H7 (cell line): ENCODE results near the gene SLC35G2. TPM values are rescaled to one million over a fixed set of nuclear protein-coding genes. Genes with fewer than 3 reads are reported as not detected.

ENCODE experiments used
- DNase-seq: peaks from one replicate; pipeline ENCODE4 v3.0.0; 2012
- H3K27me3 ChIP-seq: 2 replicates; pipeline ENCODE4 v1.6.0; 2011; ENCODE audit warnings: mild to moderate bottlenecking, low read length; ENCODE audit not compliant: control insufficient read depth, insufficient read depth
- H3K36me3 ChIP-seq: replicated peaks from 2 replicates; pipeline ENCODE4 v1.5.1; 2011; ENCODE audit warnings: low read length; ENCODE audit not compliant: control insufficient read depth, insufficient read depth
- H3K4me3 ChIP-seq: 2 replicates; pipeline ENCODE4 v1.5.1; 2011; ENCODE audit warnings: low read depth, mild to moderate bottlenecking, control low read depth, low read length, moderate library complexity; ENCODE audit not compliant: insufficient read depth
- total RNA-seq: library from RNA; depleted of rRNA; stranded (reverse); fragments of >200 nt; shearing (Covaris generic); gene quantifications from 2 replicates; pipeline ENCODE4 v1.2.3, GENCODE V29; 2014

SLC35G2 gene
- total RNA-seq, 1 experiment from 2014 or later: 7.2 TPM

- H3K27me3 ChIP-seq: no peaks in the 10 kb centered on the region
- no peak overlapping the region for H3K4me3 ChIP-seq
- H3K36me3 ChIP-seq: no peaks in the 10 kb centered on the region
- no peak for DNase-seq
These were observed 7.2 kb upstream of the SLC35G2 start for GRCh38 chr3:136811701-136812100.

DNA sequence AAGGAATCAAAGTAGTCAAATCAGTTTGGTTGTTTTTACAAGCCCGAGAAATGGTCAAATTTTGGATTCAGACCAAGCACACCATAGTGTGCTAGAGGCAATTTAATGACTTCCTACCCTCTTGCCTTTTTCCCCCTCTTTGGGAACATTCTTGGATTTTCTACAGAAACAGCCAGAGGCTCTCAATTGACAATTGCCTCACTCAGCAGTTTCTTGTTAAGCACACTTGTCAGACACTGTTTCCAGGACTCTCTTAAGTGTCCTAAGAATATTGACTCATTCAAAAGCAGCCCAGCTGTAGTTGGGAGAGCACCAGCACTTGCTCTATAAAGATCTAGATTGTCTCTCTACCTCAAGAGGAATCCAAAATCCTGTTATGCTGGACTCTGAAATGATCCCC is 1.5 kb upstream of the SLC35G2 start:
- H3K36me3 ChIP-seq: no peaks in the 10 kb centered on the region
- H3K4me3 ChIP-seq: no peak overlapping the region
- no peak for DNase-seq
- H3K27me3 ChIP-seq: peaks cover 8% of the 10 kb centered on the region

DNA sequence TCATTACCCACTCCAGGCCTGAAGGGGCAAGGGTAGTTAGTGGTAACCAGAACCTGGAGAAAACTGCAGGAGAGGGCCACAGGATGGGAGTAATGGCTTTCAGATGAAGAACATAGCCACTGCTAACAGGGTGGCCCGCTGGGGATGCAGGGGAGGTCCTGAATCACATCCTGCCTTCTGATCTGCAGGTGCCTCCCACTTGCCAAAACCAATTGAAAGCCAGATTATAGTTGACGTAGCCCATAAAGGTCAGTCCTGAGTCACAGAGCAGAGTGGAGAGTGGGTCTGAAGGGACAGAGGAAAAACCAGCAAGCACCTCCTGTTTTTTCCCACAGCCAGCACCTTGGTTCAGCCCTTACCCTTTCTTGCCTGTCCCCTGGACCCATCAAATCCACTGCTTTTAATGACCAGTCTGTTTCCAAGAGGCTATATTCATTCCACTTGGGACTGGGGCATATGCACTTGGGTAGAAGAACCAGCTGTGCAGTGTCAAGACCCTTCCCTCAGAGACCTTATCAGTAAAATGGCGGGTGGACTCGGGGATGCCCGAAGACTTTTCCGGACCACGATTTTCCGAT is 646 bp upstream of the SLC35G2 start:
- H3K4me3 ChIP-seq: peak overlapping the region; percentile 78
- DNase-seq: peak; percentile 66
- peaks cover 8% of the 10 kb centered on the region for H3K27me3 ChIP-seq
- no peaks in the 10 kb centered on the region for H3K36me3 ChIP-seq

- no peaks in the 10 kb centered on the region for H3K36me3 ChIP-seq
- DNase-seq: peak; percentile 75
- peak overlapping the region; percentile 78 for H3K4me3 ChIP-seq
- H3K27me3 ChIP-seq: peaks cover 8% of the 10 kb centered on the region
These were observed 435 bp downstream of the SLC35G2 start for GRCh38 chr3:136819392-136819730.

DNA sequence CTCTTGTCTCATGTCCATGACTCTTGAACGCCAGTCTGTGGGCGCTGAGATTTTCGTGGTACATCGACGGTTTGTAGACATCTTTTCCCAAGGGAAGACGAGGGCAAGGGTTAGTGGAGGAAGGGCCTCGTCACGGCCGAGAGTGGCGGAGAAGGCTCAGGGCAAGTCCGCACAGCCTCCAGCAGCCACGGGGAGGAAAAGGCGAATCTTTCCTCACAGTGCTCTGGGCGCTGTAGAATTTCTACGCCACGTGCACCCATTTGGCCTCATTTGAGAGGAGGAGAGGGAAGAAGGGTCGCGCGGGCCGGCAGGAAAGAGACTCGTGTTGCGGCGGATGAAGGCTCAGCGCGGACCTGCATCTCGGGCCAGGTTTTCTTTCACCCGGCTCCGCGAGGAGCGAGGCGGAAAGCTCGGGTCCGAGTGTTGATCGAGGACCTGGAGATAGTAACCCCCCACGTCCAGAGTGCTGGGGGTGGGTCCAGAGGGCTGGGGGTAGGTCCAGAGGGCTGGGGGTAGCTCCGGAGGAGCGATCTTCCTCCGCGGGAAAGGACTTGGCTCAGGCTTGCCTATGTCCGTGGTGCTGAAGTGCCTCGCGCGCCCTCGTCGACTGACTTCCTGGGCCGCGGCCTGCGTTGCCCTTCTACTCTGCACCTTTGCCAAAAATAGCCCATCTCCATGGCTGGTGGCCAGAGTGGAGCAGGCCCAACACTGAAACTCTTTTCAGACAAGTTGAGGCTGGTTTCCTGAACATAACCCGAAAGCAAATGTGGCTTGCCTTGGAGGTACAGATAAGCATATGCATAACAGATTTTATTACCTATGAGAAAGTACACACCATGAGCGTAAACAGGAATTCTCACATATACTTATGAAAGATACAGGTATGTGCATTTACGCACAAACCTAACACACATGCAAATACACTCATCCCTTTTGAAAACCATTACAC is 1.1 kb downstream of the SLC35G2 start:
- peak; percentile 80 for DNase-seq
- Histone ChIP-seq H3K4me3 (peak overlapping the region; percentile 78), H3K27me3 (peaks cover 8% of the 10 kb centered on the region), H3K36me3 (no peaks in the 10 kb centered on the region)

GRCh38 chr3:136831461-136831860 is 12.5 kb downstream of the SLC35G2 start:
- Histone ChIP-seq H3K27me3 (no peaks in the 10 kb centered on the region), H3K4me3 (no peak overlapping the region), H3K36me3 (no peaks in the 10 kb centered on the region; the same call in 1 of the 2 replicates)
- no peak for DNase-seq

GRCh38 chr3:136835089-136835812 is 16.3 kb downstream of the SLC35G2 start:
- no peak for DNase-seq
- no peaks in the 10 kb centered on the region for H3K27me3 ChIP-seq

GRCh38 chr3:136835813-136836510 is 17.0 kb downstream of the SLC35G2 start:
- Histone ChIP-seq H3K27me3 (no peaks in the 10 kb centered on the region), H3K4me3 (no peak overlapping the region), H3K36me3 (no peaks in the 10 kb centered on the region; the same call in 1 of the 2 replicates)
- no peak for DNase-seq

More at GRCh38 chr3:136835089-136835812, 16.3 kb downstream of the SLC35G2 start:
- no peak overlapping the region for H3K4me3 ChIP-seq
- no peaks in the 10 kb centered on the region; the same call in 1 of the 2 replicates for H3K36me3 ChIP-seq

- no peak for DNase-seq
- Histone ChIP-seq H3K4me3 (no peak overlapping the region), H3K36me3 (no peaks in the 10 kb centered on the region; the same call in 1 of the 2 replicates), H3K27me3 (no peaks in the 10 kb centered on the region)
These were observed 17.7 kb downstream of the SLC35G2 start for GRCh38 chr3:136836511-136837156.

DNA sequence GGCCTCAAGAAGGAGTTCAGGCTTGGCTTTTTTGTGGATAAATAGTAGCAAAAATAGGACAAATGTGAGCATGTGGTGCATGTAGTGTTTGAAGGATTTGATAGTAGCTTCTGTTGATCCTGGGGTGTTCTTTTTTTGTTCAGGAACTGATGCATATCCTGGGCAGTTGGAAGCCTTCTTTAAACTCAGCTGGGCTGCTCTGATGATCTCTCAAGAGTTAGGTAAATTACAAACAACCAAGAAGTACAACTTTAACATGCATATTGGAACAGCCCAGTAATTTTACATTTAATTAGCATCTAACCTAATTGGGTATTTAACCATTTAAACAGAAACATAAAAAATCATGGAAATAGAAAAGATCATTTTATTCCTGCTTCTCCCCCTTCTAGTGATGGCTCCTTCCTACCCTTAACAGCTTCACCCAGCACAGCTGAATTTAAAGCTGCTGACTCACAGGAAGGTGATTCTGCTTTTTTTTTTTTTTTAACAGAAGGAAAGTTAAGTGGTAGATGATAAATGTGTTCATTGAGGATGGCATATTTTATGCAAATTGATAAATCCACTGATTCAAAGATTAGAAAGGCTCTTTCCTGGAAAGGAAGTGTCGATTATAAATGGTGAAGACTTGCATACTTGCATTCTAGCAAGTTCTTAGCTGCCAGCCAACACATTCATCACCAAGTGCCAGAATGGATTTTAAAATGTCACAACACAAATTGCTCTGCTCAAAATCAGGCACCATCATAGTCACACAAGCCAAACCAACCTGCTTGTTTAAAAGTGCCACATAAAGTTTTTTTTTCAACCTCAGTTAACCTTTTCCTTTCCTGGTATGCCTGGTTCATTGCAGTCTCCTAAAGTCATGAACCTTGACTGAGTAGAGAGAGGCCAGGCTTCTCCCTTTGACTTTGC is 20.0 kb downstream of the SLC35G2 start:
- DNase-seq: no peak
- no peak overlapping the region for H3K4me3 ChIP-seq
- H3K36me3 ChIP-seq: no peaks in the 10 kb centered on the region; the same call in 1 of the 2 replicates
- H3K27me3 ChIP-seq: no peaks in the 10 kb centered on the region

GRCh38 chr3:136839556-136839931 is 20.6 kb downstream of the SLC35G2 start:
- DNase-seq: no peak
- Histone ChIP-seq H3K4me3 (no peak overlapping the region), H3K27me3 (no peaks in the 10 kb centered on the region), H3K36me3 (no peaks in the 10 kb centered on the region; the same call in 1 of the 2 replicates)

GRCh38 chr3:136840252-136840651 is 21.3 kb downstream of the SLC35G2 start:
- no peak for DNase-seq
- no peak overlapping the region for H3K4me3 ChIP-seq
- no peaks in the 10 kb centered on the region for H3K27me3 ChIP-seq
- no peaks in the 10 kb centered on the region; the same call in none of the 2 replicates for H3K36me3 ChIP-seq

DNA sequence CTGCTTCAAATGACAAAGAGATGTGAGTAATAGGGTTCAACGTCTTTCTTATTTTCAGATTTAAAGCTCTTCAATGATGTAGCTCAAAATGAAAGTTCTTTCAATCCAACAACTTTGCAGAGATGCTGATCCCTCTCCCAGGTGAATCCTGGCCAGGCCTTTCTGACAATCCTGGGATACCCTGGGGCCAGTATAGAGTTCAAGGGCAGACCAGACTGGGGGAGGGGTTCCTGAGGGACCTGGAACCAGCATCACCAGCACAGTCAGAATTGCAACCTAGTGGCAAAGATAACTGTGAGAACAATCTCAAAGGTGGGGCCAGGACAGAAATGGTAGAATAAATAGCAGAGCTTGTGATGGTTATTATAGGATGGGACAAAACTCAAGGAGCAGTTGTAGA is 23.4 kb downstream of the SLC35G2 start:
- Histone ChIP-seq H3K36me3 (no peaks in the 10 kb centered on the region; the same call in 1 of the 2 replicates), H3K4me3 (no peak overlapping the region), H3K27me3 (no peaks in the 10 kb centered on the region)
- no peak for DNase-seq
